ENCODE results near the gene MOXD1. TPM values are rescaled to one million over a fixed set of nuclear protein-coding genes. Genes with fewer than 3 reads are reported as not detected.

The MOXD1 gene
- total RNA-seq: 1 to 10 TPM; 1.3 to 2.7 (median 2.0) TPM

DNA sequence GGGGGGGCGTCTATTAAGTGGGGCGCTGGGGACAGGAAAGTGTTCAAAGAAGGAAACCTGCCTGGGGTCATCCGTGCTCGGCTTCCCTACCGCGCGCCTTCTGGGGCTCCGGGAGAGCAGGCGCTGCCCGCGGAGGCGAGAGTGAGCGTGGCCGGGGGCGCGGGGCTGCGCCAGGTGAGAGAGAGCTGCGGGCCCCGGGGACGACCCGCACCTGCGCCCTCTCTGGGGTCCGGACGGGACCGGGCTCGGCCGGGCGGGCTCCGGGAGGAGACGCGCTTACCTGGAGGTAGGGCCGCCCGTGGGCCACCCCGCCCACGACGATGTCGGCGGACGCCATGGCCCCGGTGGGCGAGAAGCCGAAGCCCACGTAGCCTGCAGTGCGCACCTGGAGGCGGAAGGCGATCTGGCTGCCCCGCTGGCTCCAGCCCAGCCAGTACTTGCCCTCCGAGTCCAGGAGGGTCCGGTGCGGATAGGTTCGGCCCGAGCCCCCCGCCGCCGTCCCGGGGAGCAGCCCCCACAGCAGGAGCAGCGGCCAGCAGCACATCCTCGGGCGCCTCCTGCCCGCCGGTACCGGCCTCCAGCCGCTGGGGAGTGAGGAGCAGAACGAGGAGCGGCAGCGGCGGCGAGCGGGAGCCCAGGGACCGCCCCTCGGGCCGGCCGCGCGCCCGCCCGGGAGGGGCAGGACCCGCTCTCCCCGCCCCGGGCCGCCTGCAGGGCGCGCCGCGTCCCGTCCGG is at the start of gene MOXD1:
MOXD1 (minus strand) TSS at position 593 of the 735 bp plus-strand sequence; CDS start at position 544, 49 bp downstream.
- ATAC-seq (ENCODE audit: low FRiP score): peak; percentile 89
- no peak for DNase-seq (ENCODE audit: low spot score)
- TF ChIP-seq, protein P1, sequence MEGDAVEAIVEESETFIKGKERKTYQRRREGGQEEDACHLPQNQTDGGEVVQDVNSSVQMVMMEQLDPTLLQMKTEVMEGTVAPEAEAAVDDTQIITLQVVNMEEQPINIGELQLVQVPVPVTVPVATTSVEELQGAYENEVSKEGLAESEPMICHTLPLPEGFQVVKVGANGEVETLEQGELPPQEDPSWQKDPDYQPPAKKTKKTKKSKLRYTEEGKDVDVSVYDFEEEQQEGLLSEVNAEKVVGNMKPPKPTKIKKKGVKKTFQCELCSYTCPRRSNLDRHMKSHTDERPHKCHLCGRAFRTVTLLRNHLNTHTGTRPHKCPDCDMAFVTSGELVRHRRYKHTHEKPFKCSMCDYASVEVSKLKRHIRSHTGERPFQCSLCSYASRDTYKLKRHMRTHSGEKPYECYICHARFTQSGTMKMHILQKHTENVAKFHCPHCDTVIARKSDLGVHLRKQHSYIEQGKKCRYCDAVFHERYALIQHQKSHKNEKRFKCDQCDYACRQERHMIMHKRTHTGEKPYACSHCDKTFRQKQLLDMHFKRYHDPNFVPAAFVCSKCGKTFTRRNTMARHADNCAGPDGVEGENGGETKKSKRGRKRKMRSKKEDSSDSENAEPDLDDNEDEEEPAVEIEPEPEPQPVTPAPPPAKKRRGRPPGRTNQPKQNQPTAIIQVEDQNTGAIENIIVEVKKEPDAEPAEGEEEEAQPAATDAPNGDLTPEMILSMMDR (IDR thresholded peaks at IDR 0.05): no peak

DNA sequence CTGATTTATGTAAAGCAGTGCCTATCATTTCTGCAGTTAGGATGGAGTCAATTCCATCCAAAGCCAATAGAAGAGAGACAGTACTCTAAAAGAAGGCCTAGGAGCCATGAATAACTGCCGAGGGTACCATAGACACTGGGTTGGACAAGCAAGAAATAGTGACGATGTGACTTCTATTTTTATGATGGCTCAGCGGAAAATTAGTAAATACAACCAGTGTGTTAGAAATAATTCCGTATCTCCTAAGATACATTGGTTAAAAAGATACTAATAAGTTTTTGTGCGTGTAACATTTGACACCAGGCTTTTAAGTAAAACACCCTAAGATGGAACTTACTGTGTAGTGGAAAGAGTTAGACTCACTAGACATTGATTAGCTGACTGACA is 45.6 kb upstream of the MOXD1 start:
- DNase-seq (ENCODE audit: low spot score) (no peak), ATAC-seq (ENCODE audit: low FRiP score) (no peak)
- TF ChIP-seq, protein P1 (IDR thresholded peaks at IDR 0.05): no peak

DNA sequence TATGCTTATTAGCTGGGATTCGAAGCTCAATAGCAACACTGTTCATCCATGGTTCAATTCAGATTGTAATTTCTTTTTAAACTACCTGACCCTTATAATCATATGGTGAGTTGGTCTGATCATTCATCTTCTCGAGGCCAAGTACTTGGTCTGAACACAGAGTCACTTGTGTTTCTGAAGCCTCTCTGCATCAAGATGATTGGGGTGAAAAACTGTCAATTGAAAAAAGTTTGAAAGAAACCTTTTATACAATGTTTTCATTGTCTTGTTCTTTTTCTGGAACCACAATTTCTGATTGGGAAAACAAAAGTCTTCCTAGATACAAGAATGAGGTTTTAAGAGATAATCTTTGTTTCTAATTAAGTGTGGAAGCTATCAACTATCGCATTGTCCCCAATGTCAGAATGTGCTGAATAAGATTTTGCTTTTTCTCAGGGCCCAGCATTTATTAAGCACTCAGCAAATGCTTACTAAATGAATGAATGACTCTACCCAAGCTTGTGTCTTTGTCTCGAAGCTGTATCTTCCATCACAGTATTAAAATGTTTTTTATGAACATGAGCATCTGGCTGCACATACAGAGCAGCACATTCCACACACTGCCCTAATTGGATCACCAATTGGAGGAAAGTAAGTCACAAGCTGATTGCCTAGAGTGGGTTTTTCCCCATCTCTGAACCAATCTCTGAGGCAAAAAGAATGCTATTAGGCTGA is 45.0 kb upstream of the MOXD1 start:
- ATAC-seq (ENCODE audit: low FRiP score) (no peak), DNase-seq (ENCODE audit: low spot score) (no peak)
- TF ChIP-seq, protein P1 (IDR thresholded peaks at IDR 0.05): no peak

DNA sequence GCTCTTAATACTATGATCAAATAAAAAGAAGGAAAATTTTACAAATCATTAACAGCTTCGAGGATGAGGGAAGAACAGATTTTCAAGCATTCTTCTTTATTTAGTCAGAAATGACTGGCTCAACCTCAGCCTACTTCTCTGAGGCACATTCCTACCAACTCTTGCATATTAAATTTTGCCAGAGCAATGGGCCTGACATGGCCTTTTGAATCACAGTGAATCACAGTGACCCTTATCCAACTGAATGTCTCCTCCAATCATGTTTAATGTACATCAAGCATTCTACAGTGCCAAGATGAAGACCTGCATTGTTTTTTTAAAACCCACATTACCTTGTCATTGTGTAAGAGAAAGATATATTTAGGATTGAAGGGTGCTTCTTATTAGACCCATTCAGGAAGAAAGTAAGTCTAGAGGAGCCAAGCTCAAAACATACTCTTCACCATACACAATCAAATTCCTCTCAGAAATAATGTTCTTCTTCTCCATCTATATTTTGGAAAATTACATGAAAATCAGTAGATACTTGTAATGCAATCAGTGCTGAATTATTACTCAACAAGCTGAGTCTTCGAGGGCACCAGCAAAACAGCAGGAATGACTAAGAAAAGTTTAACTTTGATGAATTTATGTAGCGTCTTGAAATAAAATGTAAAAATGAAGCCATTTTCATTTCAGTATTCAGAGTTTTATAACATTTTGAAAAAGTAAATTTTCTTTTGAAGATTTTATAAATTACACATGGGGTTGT is 44.1 kb upstream of the MOXD1 start:
- peak; percentile 93 for ATAC-seq (ENCODE audit: low FRiP score)
- DNase-seq (ENCODE audit: low spot score): no peak
- TF ChIP-seq, protein P1 (IDR thresholded peaks at IDR 0.05): no peak

- DNase-seq (ENCODE audit: low spot score) (no peak), ATAC-seq (ENCODE audit: low FRiP score) (no peak)
- TF ChIP-seq, protein P1 (IDR thresholded peaks at IDR 0.05): no peak
Observed at GRCh38 chr6:132443206-132443605, 41.9 kb upstream of the MOXD1 start.

DNA sequence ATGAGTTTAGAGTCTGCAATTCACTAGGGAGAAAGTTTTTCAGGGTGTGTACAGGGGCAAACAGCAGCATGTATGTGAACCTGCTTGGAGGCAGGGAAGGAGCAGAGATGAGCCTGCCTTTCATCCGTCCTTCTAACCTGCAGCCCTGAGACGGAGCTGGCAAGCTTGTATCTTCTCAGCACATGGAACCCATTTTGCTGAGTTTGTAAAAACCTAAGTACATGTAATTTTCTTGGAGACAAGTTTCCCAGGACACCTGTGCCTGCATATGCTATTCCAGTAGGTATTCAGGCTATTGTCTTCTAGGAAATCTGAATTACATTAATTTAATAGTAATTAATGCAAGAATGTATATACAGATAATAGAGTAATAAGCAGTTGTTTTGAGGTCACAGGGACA is 28.8 kb upstream of the MOXD1 start:
- TF ChIP-seq, protein P1 (IDR thresholded peaks at IDR 0.05): no peak
- DNase-seq (ENCODE audit: low spot score): no peak

More for the DNA sequence above, 28.8 kb upstream of the MOXD1 start:
- ATAC-seq (ENCODE audit: low FRiP score): no peak
